Activated CD8-positive, alpha-beta memory T cell treated with anti-CD3 and anti-CD28 coated beads, Interleukin-2, amount 50 U/mL, for 48 hours (primary cell): ENCODE data around the gene OR2V1.
"Not testable (repeated sequence)": the region's sequence is repeated elsewhere in the genome, so short reads cannot be mapped to it uniquely, and the experiment has no call there.

Experiments used
- DNase-seq: peaks from one replicate; pipeline ENCODE4 v3.0.0-alpha.2; 2020

Gene OR2V1

GRCh38 chr5:181101930-181102674, 28.9 kb downstream of the OR2V1 start:
- DNase-seq: not testable (repeated sequence)

GRCh38 chr5:181101030-181101641, 29.8 kb downstream of the OR2V1 start:
- not testable (repeated sequence) for DNase-seq

DNA sequence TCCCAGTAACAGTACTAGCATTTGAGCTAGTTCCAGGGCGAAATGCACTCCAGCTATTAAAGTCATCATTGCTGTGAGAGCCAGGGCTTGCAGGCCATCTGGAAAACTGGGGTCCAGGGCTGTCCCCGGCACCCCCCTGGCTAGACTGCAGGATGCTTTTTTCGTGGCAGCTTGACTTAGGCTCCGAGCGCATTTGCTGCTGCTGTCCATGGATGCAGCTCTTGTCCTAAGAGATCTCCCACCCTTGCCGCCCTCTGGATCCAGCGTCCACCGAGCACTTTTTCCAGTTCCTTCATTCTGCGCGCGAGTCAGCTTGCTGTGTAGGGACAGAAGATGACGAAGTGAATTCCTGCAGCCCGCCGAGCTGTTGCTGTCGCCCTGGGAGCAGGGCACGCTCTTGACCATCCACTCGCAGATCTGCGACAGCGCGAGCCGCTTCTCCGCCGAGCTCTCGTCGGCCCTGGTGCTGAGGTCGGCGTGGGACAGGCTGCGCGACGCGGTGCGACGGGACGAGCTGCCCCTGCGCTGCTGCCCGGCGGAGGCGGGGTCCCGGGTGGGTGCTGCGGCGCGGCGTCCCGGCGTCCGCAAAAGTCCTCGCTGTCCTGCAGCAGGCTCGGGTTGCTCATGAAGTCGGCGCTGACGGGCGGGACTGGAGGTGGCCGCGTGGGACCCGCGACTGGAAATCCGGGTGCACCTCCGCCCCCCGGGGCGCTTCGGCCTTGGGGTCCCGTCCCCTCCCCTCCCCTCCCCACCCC, 30.7 kb downstream of the OR2V1 start:
- DNase-seq: no peak

- peak; percentile 42 for DNase-seq
These were observed 31.3 kb downstream of the OR2V1 start for GRCh38 chr5:181099602-181100086.

DNA sequence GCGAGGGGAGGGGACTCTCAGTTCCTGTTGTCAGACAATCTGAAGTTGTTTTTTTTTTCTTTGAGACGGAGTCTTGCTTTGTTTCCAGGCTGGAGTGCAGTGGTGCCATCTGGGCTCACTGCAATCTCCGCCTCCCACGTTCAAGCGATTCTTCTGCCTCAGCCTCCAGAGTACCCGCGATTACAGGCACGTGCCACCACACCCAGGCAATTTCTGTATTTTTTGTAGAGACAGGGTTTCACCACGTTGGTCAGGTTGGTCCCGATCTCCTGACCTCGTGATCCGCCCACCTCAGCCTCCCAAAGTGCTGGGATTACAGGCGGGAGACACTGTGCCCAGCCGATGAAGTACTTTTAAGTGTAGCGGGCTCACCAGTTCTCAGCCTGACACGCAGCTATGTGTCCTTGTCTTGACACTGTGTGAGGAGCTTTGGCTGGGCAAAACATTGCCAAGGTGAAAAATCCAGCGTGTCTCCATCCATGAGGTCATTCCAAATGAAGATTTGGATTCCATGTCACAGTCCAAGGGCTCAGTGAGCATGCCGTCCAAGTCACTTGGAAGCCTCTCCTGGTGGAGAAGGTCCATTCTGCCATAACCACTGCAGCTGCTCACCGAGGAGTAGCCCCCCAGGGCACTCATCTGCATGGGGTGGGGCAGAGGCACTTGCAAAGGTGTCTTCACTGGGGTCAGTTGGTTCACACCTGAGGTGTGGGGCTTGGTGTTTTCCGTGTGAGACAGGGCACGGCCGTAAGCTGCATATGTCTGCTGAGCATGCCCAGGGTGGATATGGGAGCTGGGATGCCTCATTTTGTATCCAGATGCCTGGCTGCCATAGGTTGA, 32.0 kb downstream of the OR2V1 start:
- DNase-seq: peak; percentile 56

- not testable (repeated sequence) for DNase-seq
These were observed 33.0 kb downstream of the OR2V1 start for GRCh38 chr5:181097759-181098491.

GRCh38 chr5:181097383-181097753, 33.6 kb downstream of the OR2V1 start:
- DNase-seq: not testable (repeated sequence)

DNA sequence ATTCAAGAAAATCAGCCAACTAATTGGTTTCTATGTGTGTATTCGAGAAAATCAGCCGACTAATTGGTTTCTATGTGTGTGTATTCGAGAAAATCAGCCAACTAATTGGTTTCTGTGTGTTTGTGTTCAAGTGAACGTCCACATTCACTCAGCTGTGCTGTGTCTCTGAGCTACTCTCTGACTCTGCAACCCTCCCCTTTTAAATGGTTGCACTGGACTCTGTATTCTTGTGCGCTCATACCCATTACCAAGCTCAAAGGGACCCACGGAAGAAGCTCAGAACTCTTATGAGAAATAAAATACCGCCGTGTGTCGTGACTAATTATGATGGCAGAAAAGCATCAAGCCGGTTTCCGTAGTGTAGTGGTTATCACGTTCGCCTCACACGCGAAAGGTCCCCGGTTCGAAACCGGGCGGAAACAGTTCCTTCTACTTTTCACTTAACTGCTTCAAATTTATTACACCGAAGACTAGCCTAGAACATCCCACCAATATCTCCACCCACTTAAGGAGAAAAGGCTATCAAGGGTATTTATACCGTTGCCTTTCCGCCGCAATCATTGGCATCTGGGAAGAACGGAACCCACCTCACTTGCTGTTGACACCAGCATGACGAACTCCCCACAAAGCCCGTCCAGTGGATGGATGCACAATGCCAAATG, 34.1 kb downstream of the OR2V1 start:
- not testable (repeated sequence) for DNase-seq

GRCh38 chr5:181095162-181095561, 35.8 kb downstream of the OR2V1 start:
- DNase-seq: not testable (repeated sequence)

- no peak for DNase-seq
These were observed 38.5 kb downstream of the OR2V1 start for GRCh38 chr5:181092428-181092827.

DNA sequence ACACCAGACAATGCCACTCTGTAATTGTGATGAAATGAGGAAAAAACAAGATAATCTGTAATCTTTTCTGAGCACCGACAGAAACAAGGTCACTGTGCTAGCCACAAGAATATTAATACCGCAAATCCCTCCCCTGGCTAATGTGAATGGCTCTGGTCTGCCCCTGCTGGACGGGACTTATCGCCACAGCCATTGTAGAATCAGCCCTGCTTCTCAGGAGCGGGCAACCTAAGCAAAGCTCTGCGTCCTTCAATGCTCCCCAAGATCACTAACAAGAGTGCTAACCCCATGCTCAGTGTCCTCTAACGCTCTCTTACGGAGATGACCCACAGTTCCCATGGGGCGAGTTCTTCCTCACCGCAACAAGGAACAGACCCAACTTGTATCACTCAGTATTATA, 42.7 kb downstream of the OR2V1 start:
- peak; percentile 44 for DNase-seq

GRCh38 chr5:181087309-181087708, 43.7 kb downstream of the OR2V1 start:
- no peak for DNase-seq

GRCh38 chr5:181086884-181087205, 44.1 kb downstream of the OR2V1 start:
- DNase-seq: no peak

DNA sequence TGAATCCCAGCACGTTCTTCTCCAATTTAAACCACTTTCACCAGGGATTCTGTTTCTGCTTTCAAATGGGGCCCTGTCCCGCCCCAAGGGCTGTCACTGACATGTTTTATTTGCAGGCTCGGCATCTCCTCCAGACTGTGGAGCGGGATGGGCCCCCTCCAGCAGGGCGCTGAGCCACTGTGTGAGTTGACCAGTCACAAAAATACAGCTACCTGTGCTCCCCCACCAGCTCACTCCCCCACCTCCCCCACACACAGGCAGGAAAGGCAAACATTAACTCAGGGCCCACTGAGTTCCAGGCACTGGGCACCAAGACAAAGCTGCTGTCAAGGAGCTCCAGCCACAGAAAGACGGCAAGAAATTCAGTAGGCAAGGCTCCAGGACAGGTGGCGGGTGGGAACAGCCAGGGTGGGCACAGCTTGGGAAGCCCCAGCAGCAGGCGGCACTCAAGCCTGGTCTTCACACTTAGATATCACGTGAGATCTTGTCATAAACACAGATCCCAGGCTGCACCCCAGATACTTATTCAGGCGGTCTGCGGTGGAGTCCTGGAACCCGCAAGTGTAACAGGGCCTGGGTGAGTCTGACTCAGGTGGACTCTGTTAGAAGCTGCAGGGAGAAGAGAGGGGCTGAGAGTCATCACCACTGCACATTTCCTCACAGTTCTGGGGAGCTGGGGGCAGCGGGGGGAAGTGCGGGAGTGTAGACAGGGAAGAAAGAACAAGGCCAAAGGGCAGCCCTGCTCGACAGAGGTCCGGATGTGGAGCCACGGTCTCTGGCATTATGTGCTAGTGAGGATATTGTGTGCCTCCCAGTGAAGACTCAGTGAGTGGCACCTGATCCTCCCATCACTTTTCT, 44.7 kb downstream of the OR2V1 start:
- DNase-seq: no peak

DNA sequence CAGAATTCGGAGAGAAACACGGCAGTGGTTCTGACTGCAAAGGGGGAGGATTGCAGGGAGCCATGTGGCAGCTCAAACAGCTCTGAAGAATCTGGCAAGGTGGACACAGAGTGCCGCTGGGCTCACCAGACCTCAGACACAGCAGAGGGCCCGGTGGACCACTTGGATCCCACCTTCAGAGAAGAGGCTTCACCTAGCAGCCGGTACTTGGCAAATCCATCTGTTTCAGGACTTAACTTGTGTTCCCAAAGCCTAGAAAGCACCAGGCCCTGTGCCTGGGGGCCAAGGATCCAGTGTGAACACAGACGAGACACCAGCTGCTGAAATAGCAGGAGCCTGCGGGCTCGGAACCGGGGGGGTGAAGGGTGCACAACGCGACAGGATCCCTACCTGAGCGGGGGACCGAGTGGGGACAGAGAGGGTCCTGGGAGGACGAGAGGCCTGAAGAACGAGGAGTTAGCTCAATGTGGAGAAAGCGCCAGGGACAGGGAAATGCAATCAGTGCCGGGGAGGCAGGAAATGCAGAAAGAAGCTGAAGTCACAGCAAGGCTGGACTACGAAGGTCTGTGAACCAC, 46.3 kb downstream of the OR2V1 start:
- no peak for DNase-seq

DNA sequence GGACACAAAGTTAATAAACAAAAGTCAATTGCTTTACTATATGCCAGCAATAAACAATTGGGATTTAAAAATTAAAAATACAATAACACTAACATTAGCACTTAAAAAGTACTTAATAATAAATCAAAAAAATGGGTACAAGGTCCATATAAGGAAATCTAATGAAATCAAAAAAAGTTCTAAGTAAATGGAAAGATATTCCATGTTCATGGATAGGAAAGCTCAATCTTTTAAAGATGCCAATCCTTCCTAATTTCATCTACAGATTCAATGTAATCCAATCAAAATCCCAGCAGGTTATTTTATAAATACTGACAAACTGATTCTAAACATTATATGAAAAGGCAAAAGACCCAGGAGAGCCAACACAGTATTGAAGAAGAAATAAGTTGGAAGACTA, 49.0 kb downstream of the OR2V1 start:
- no peak for DNase-seq

- no peak for DNase-seq
These were observed 54.0 kb downstream of the OR2V1 start for GRCh38 chr5:181076920-181077319.
